GM18517 (cell line): Measurements from ENCODE around the gene OXSR1.

Experiments
- ATAC-seq: cut with Tn5 transposase; IDR thresholded peaks from one replicate; pipeline ENCODE4 v1.9.1; 2021; ENCODE audit warnings: mild to moderate bottlenecking, moderate library complexity; ENCODE audit not compliant: unreplicated experiment

The OXSR1 gene

GRCh38 chr3:38164952-38165721 is at the start of gene OXSR1:
Gene OXSR1, plus strand, starts transcription at chr3:38165537. Its CDS starts 340 bp downstream, at chr3:38165877.
- ATAC-seq: peak; percentile 95

- no peak for ATAC-seq
These were observed 49.5 kb upstream of the OXSR1 start for GRCh38 chr3:38115645-38116427.

- ATAC-seq: no peak
These were observed 48.7 kb upstream of the OXSR1 start for GRCh38 chr3:38116471-38117162.

GRCh38 chr3:38117163-38117716 is 48.1 kb upstream of the OXSR1 start:
- no peak for ATAC-seq

GRCh38 chr3:38117748-38118420 is 47.5 kb upstream of the OXSR1 start:
- ATAC-seq: peak; percentile 79

DNA sequence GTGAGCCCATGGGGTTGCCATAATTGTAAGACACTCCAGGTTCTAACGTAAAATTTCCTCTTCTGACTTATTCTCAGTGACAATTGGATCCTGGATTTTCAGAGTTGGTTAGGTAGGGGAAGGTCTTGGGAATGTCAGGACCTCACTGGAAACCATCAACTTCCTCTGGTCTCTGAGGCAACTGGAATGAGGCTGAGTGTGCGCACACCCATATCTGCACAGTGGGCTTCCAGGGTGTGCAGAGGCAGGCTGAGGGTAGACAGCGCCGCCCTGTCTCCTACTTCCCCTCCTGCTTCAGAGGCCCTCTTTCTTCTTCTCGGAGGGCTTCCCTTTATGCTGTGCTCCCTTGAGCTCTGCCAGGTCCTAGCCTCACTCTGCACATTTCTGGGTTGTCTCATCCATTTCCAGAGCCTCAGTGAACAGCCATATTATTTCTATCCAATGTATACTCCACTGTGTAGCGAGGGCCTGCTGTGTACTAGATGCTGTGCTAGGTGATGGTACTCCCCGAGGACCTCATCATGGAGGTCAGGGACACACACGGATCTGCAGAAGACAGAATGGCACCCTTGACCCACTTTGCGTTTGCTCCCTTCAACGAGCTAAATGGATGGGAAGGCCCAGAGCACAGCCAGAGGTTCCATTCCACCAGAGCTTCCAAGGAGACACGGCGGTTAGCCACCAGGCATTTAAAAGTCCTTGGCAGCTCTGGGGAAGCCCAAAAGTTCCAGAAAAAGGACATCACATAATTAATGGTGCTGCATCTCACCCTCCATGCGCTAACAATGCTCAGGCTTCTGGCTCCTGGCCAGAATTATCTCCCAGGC is 46.7 kb upstream of the OXSR1 start:
- ATAC-seq: no peak

DNA sequence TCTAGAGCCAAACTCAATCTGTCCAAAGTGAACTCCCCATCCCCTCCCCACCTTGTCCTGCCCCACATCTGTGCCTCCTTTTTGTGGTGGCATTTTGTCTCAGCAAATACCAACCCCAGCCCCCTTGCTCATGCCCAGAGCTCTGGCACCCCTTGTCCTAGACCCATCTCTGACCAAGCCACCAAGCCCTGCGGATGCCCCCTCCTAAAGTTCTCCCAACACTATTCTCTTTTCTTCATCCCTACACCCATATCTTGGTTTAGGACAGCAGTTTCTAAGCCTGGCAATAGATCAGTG is 46.1 kb upstream of the OXSR1 start:
- ATAC-seq: no peak

DNA sequence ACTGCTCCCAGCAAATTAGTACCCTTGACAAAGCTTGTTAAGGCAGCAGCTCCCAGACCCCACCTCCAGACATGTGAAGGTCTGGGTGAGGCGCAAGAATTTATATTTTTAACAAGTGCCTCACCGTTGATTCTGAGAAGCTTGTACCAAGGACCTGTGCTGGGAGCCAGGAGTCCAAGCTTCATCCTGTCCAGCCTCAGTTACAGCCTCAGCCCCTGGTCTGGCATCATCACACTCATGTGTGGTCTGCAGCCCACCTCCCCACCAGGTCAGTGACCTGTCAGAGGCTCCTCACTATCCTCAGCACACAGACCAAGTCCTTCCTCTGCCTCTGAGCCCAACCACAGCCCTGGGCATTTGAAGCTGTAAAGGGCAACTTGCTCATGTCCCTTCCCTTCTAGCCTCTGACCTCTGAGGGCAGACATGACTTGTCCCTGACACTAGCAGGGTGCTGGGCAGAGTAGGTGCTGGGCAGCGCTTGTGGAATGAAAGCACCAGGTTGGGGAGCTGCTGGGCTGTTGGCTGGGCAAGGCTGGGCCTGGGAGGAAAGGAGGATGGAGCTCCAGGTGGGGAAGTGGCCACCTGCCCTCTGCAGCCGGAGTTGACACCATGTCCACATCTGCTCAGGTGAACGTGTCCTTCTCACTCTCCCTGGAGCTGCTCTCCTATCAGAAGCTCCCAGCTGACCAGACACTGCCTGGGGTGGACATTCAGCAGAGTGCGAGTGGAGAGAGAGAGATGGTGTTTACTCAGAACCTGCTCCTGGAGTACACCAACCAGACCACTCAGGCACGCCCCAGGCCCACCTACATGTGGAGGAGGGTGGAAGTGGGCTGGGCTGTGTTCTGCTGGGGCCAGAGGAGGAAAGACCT is 45.3 kb upstream of the OXSR1 start:
- ATAC-seq: no peak

DNA sequence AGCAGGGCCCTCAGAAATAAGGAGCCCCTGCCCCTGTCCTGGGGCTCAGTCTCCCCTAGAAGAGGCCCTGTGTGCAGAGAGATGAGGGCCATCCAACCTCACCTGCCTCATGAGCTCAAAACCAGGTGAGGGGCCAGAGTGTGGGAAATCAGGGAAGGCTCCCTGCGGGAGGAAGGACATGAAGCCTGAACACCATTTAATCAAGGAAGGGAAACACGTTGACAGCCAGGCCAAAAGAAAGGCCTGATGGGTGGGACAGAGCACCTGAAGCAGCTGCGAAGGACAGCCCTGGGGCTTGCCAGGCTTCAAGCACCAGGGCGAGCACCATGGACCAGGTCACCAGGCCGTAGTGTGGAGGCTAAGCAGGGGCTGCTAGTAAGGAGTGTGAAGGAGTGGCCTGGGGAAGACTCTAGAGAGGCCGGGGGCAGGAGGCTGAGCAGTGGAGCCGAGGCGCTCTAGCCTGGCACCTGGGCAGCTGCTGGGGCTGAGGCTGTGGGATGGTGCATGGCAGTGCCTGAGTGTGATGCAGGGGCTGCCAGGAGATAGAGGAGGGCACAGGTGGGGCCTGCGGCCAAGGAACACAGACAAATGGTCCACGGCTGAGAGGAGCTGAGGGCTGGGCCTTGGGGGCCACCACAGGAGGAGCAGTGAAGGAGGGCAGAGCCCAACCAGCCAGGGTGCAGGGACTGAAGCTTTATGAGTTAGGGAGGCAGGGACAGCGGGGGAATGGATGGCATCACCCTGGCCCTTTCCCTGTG is 44.5 kb upstream of the OXSR1 start:
- no peak for ATAC-seq

DNA sequence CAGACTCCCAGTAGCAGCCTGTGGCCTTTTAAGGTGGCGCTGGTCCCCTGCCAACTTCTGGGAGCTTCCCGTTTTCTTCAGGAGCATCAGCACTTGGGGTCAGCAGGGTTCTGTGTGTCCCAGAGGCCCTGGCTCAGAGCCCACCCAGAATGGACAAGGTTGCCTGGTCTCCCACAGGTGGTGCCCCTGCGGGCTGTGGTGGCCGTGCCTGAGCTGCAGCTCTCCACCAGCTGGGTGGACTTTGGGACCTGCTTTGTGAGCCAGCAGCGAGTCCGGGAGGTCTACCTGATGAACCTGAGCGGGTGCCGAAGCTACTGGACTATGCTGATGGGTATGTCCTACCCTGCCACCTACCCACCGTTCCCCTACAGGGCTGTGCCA is 43.9 kb upstream of the OXSR1 start:
- no peak for ATAC-seq

DNA sequence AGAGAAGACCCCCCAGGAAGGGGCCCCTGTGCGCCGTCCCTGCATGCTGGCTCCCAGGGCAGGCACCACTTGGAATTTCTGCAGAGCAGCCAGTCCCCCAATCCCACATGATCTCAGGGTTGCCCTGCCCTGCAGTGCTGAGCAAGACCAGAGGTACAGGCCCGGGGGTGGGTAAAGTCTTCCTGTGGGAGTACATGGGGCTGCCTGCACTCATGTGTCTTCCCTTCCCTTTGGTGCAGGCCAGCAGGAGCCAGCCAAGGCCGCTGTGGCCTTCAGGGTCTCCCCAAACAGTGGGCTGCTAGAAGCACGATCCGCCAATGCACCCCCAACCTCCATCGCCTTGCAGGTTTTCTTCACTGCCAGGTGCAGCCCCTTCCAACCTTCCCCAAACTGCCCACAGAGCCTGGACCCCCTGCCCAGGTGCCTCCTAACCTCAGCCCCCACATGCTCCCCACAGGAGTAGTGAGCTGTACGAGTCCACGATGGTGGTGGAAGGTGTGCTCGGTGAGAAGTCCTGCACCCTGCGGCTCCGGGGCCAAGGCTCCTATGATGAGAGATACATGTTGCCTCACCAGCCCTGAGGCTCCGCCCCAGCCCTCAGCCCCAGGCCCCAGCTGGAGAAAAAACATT is 43.4 kb upstream of the OXSR1 start:
- ATAC-seq: no peak

GRCh38 chr3:38122712-38123290 is 42.5 kb upstream of the OXSR1 start:
- no peak for ATAC-seq

GRCh38 chr3:38124324-38125122 is 40.8 kb upstream of the OXSR1 start:
- ATAC-seq: no peak

DNA sequence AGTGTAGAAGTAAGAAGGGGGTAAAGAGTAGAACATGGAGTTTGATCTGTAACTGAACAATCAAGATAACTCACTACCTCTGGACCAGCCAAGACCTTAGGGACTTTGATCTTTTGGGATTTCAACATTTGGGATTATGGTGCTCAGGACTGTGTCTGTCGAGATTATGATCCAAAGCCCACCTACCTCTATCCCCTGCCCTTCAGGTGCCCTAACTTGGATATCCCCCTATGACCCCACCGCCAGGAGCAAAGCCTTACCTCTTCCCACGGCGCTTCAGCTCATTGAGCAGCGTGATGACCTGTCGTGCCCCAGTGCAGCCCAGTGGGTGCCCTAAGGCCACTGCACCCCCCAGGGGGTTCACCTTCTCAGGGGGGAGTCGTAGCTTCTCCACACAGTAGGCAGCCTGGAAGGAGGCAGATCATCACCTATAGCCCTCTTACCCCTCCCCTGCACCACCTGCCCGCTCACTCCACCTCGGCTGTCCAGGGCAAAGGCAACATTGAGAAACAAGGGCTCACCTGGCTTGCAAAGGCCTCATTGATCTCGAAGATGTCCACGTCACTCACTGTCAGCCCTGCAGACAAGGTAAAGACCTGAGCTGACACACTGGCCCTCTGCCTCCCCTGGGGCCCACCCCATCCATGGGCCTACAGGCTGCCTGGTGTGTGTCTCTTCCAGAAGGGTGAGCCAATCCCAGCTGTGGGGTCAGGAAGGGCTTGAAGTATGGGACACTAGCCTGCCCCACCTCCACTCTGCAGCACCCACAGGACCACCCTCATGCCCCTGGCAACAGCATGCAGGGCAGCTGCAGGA is 39.8 kb upstream of the OXSR1 start:
- ATAC-seq: no peak

GRCh38 chr3:38126121-38126892 is 39.0 kb upstream of the OXSR1 start:
- no peak for ATAC-seq
